GM12878 (cell line): ENCODE results near the gene TSPAN5. TPM values are rescaled to one million over a fixed set of nuclear protein-coding genes. Genes with fewer than 3 reads are reported as not detected.

Source experiments
- ATAC-seq: fragments of 200-7000 bp; cut with Tn5 transposase; 3 replicates; pipeline ENCODE4 v1.9.1; 2020; ENCODE audit warnings: mild to moderate bottlenecking, moderate library complexity
- BruUV-seq: library from RNA; stranded (reverse); fragments of 400-500 nt; replicated peaks from 2 replicates; lab custom pipeline; 2021; lab: Mats Ljungman, UMichigan
- CTCF ChIA-PET: fragments of 300-600 bp; sonication (Branson Sonifier 250); formaldehyde crosslinking; extraction: SDS; loops from one replicate; lab custom pipeline; 2021; ENCODE audit warnings: inconsistent platforms; lab: Yijun Ruan, JAX
- POLR2A ChIA-PET: fragments of 350-600 bp; formaldehyde crosslinking; extraction: SDS; loops from one replicate; lab custom pipeline; 2021; ENCODE audit warnings: inconsistent platforms; lab: Charles Lee
- RAD21 ChIA-PET: fragments of 300-600 bp; sonication (Branson Sonifier 250); formaldehyde crosslinking; loops from one replicate; lab custom pipeline; 2023; ENCODE audit warnings: antibody characterized with exemption; ENCODE audit not compliant: unreplicated experiment; lab: Charles Lee
- SMC1A ChIA-PET: fragments of 300-600 bp; sonication (Branson Sonifier 250); formaldehyde crosslinking; loops from one replicate; lab custom pipeline; 2023; ENCODE audit not compliant: unreplicated experiment, uncharacterized antibody; lab: Charles Lee
- DNase-seq: peaks from one replicate; pipeline ENCODE4 v3.0.0-alpha.2; 2011; ENCODE audit warnings: low read depth, low spot score
- FAIRE-seq: peaks from 3 replicates; lab custom pipeline; 2011; peaks lifted over from hg19 to GRCh38; lab: Jason Lieb, UNC
- H2AFZ ChIP-seq: 2 replicates; pipeline ENCODE4 v1.6.0; 2011; ENCODE audit warnings: low read depth, low read length, control low read depth; ENCODE audit not compliant: control insufficient read depth
- H3K27ac ChIP-seq: 2 replicates; pipeline ENCODE4 v1.5.1; 2011; ENCODE audit warnings: control low read depth; ENCODE audit not compliant: control insufficient read depth, insufficient read depth
- H3K27me3 ChIP-seq, 2 experiments: replicated peaks in 1 of 2; 2 replicates each; pipeline versions ENCODE4 v1.6.0 to v1.6.1; 2011; ENCODE audit warnings: low read length in 1 of 2; ENCODE audit not compliant: control insufficient read depth in 2 of 2, insufficient read depth in 2 of 2
- H3K36me3 ChIP-seq, 2 experiments: 2 replicates each; pipeline ENCODE4 v1.5.1; 2011; ENCODE audit warnings: low read length in 1 of 2; ENCODE audit not compliant: control insufficient read depth in 2 of 2, insufficient read depth in 2 of 2
- H3K4me1 ChIP-seq: 2 replicates; pipeline ENCODE4 v1.6.1; 2011; ENCODE audit warnings: mild to moderate bottlenecking, low read length, moderate library complexity, mixed read lengths; ENCODE audit not compliant: control insufficient read depth, insufficient read depth
- H3K4me2 ChIP-seq: 2 replicates; pipeline ENCODE4 v1.6.0; 2011; ENCODE audit warnings: control low read depth; ENCODE audit not compliant: control insufficient read depth, insufficient read depth
- H3K4me3 ChIP-seq: fragments of 200-600 bp; sonication (generic); 2 replicates; pipeline ENCODE4 v1.5.1; 2016
- H3K79me2 ChIP-seq: 2 replicates; pipeline ENCODE4 v1.6.0; 2011; ENCODE audit warnings: low read length; ENCODE audit not compliant: control insufficient read depth, insufficient read depth
- H3K9ac ChIP-seq: 2 replicates; pipeline ENCODE4 v1.8.0; 2011; ENCODE audit warnings: low read length, control low read depth, mixed read lengths; ENCODE audit not compliant: control insufficient read depth, insufficient read depth
- H3K9me3 ChIP-seq: replicated peaks from 3 replicates; pipeline ENCODE4 v1.5.1; 2011; ENCODE audit warnings: mild to moderate bottlenecking, low read length; ENCODE audit not compliant: control insufficient read depth, insufficient read depth
- H4K20me1 ChIP-seq: 2 replicates; pipeline ENCODE4 v1.6.0; 2011; ENCODE audit not compliant: control insufficient read depth, insufficient read depth
- ATF7 ChIP-seq: fragments of 450-650 bp; IDR thresholded peaks from 2 replicates; pipeline ENCODE4 v1.6.1; 2016; ENCODE audit warnings: low read depth, mild to moderate bottlenecking
- DPF2 ChIP-seq: fragments of 450-650 bp; IDR thresholded peaks from 2 replicates; pipeline ENCODE4 v1.6.1; 2017; ENCODE audit warnings: mild to moderate bottlenecking
- GATAD2B ChIP-seq: fragments of 450-650 bp; conservative IDR thresholded peaks from 2 replicates; pipeline ENCODE4 v1.6.1; 2017; ENCODE audit warnings: low read depth, mild to moderate bottlenecking, moderate library complexity
- NFXL1 ChIP-seq: fragments of 450-650 bp; IDR thresholded peaks from 2 replicates; pipeline ENCODE4 v1.6.1; 2017; ENCODE audit warnings: antibody characterized with exemption, mild to moderate bottlenecking, borderline replicate concordance
- RCOR1 ChIP-seq: conservative IDR thresholded peaks from 2 replicates; pipeline ENCODE4 v1.6.1; 2012; ENCODE audit warnings: low read depth, low read length, improper control_type of control experiment
- STAT3 ChIP-seq: IDR thresholded peaks from 2 replicates; pipeline ENCODE4 v1.6.1; 2011; ENCODE audit warnings: low read depth, low read length, improper control_type of control experiment
- WRNIP1 ChIP-seq: IDR thresholded peaks from 2 replicates; pipeline ENCODE4 v1.6.1; 2011; ENCODE audit warnings: low read depth, low read length, improper control_type of control experiment, borderline replicate concordance
- ZNF622 ChIP-seq: fragments of 450-650 bp; IDR thresholded peaks from 2 replicates; pipeline ENCODE4 v1.6.1; 2017; ENCODE audit warnings: mild to moderate bottlenecking, inconsistent platforms
- WGBS: methylation state at CpG from one replicate; pipeline ENCODE4 v1.1.6; 2016; ENCODE audit warnings: low lambda C conversion rate; ENCODE audit not compliant: insufficient replicate concordance, insufficient coverage; ENCODE audit errors: missing lambda C conversion rate; 5-methylcytosine and 5-hydroxymethylcytosine counted together
- in situ Hi-C: fragments of 300-500 bp; cut with MboI; formaldehyde crosslinking; loops from 9 replicates; pipeline ENCODE4 v1.14.3; 2018; ENCODE audit warnings: mixed read lengths
- intact Hi-C: fragments of 100-400 bp; cut with micrococcal nuclease; formaldehyde crosslinking; loops from one replicate; pipeline ENCODE4 v1.14.2; 2022; ENCODE audit not compliant: unreplicated experiment
- polyA plus RNA-seq, 11 experiments: library from polyadenylated mRNA; depleted of rRNA in 4 of 11; unstranded in 6 of 11; stranded (reverse) in 5 of 11; fragments of >200 nt; fragmentation: Nextera tagmentation in 4 of 11; fragmentation: Illumina TruSeq in 1 of 11; extraction: Ambion mirVana in 4 of 11; extraction: Trizol in 1 of 11; gene quantifications; 1 replicate in 1 of 11; 2 replicates in 10 of 11; pipeline versions ENCODE4 v1.2.1 to v1.2.3, GENCODE V29; 2011 to 2016; ENCODE audit warnings: inconsistent platforms in 2 of 11, missing spikeins in 2 of 11, low read depth in 1 of 11
- total RNA-seq, 4 experiments: library from RNA; depleted of rRNA in 3 of 4; stranded (reverse); fragments of >200 nt in 3 of 4; fragmentation: Illumina TruSeq in 1 of 4; extraction: Trizol in 1 of 4; gene quantifications; 2 replicates each; pipeline versions ENCODE4 v1.2.1 to v1.2.3, GENCODE V29; 2013 to 2021
- TF ChIP-seq, protein P1 (sequence below): IDR thresholded peaks from 2 replicates; pipeline ENCODE4 v1.6.1; 2011; ENCODE audit warnings: mild to moderate bottlenecking, low read depth, low read length, moderate library complexity; ENCODE audit not compliant: insufficient replicate concordance
- TF ChIP-seq, protein P2 (sequence below): IDR thresholded peaks from 2 replicates; pipeline ENCODE4 v1.6.1; 2011; ENCODE audit warnings: borderline replicate concordance, low read depth, mild to moderate bottlenecking, moderate library complexity, low read length; ENCODE audit not compliant: insufficient read depth, poor library complexity, severe bottlenecking
- TF ChIP-seq, protein P3 (sequence below): fragments of 450-650 bp; formaldehyde crosslinking; IDR thresholded peaks from 2 replicates; pipeline ENCODE4 v1.4.0; 2022; ENCODE audit warnings: mild to moderate bottlenecking, moderate library complexity

TSPAN5 gene
- total and polyA plus RNA-seq, 10 of the 15 experiments (the other 5 are each of a cell fraction or from before 2014, with no cell fraction given): 0.09 to 8.2 (median 0.27) TPM

DNA sequence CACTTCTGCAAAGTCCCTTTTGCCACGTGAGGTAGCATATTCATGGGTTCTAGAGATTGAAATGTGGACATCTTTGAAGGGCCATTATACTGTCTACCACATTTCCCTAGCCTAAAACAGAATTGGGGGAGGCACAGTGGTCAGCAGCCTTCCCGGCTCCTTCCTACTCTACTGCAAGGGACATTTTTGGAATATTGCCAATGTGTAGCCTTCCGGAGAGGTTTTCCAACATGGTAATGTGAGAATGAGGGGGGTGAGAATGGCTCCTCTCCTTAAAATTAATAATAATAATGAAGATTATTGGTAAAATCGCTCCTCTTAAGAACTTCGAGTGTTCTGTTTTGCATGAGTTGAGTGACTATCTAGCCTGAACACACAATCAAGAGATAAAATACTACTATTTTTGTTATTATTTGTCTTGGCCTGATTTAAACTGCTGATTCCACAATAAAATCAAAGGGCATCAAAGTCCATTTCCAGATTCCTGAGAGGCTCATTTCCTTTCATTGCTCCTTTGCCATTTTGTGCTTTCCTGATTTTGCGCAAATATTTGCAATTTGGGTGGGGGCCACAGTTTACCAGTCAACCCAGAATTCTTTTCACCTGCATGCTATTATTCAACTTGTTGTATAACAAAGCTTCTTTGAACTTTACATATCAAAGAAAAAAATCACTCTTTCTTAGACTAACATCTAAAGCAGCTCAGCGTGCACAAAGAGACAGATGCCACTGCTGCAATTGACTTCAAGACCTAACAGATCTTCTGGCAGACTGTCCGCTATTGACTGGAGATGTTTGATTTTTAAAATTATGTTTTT, 27.0 kb upstream of the TSPAN5 start:
- H3K79me2 ChIP-seq: no peaks in the 10 kb centered on the region
- no peak overlapping the region for H3K9ac ChIP-seq
- no peaks in the 10 kb centered on the region; the same call in 2 of the 3 replicates for H3K9me3 ChIP-seq
- CTCF ChIA-PET: no interaction called here
- FAIRE-seq (no peak), ATAC-seq (no peak), DNase-seq (no peak)
- H4K20me1 ChIP-seq: no peaks in the 10 kb centered on the region
- no peaks in the 10 kb centered on the region for H3K4me1 ChIP-seq
- TF ChIP-seq ATF7 (no peak), STAT3 (no peak), NFXL1 (no peak), RCOR1 (no peak)
- TF ChIP-seq, protein P1, sequence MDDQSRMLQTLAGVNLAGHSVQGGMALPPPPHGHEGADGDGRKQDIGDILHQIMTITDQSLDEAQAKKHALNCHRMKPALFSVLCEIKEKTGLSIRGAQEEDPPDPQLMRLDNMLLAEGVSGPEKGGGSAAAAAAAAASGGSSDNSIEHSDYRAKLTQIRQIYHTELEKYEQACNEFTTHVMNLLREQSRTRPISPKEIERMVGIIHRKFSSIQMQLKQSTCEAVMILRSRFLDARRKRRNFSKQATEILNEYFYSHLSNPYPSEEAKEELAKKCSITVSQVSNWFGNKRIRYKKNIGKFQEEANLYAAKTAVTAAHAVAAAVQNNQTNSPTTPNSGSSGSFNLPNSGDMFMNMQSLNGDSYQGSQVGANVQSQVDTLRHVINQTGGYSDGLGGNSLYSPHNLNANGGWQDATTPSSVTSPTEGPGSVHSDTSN: no peak
- no peak overlapping the region for H3K27ac ChIP-seq
- RAD21 ChIA-PET: no interaction called here
- BruUV-seq: no TSS peak
- in situ Hi-C loops (no loop called here), intact Hi-C loops (no loop called here)
- 62% methylated on average over 8 of the region's 8 CpGs for WGBS
- SMC1A ChIA-PET: no interaction called here
- H3K4me2 ChIP-seq: no peak overlapping the region
- POLR2A ChIA-PET: interaction anchor here (1.0 kb wide), 1 partner anchor 14 kb away, joined by 3 read pairs; no protein-coding TSS in a partner anchor
- no peak overlapping the region for H3K4me3 ChIP-seq
- H3K27me3 ChIP-seq: no peaks in the 10 kb centered on the region
- H3K36me3 ChIP-seq: no peaks in the 10 kb centered on the region
- H2AFZ ChIP-seq: no peak overlapping the region

DNA sequence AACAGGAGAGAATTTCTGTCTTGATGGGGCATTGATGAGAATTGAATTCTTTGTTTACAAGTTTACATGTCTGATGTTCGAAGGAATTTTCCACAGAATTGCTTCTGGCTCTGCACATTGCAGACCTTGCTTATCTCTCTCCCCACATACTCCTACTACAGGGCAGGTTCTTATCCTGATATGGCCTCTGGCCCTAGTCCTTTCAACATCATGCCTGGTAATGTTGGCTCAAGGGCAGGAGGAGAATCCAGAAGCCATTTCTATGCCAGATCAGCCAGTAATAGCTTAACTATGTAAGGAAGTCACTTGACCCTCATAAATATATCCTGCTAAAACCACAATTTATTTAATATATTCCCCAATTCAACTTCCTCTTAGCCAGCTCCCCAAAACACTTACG, 24.3 kb upstream of the TSPAN5 start:
- ChIA-PET POLR2A (no interaction called here), RAD21 (no interaction called here), SMC1A (interaction anchor here (1.2 to 1.3 kb wide), 2 partner anchors 14 to 34 kb away, joined by 3 read pairs; no protein-coding TSS in a partner anchor), CTCF (no interaction called here)
- H3K4me3 ChIP-seq: no peak overlapping the region
- no peak overlapping the region for H3K4me2 ChIP-seq
- H4K20me1 ChIP-seq: no peaks in the 10 kb centered on the region
- H3K27ac ChIP-seq: no peak overlapping the region
- ATAC-seq (no peak), DNase-seq (no peak), FAIRE-seq (no peak)
- BruUV-seq: no TSS peak
- H3K4me1 ChIP-seq: no peaks in the 10 kb centered on the region
- H3K79me2 ChIP-seq: no peaks in the 10 kb centered on the region
- WGBS: 38% methylated on average over 2 of the region's 2 CpGs
- H3K9me3 ChIP-seq: no peaks in the 10 kb centered on the region
- intact Hi-C loops (no loop called here), in situ Hi-C loops (no loop called here)
- H2AFZ ChIP-seq: no peak overlapping the region
- no peak overlapping the region for H3K9ac ChIP-seq
- H3K27me3 ChIP-seq: no peaks in the 10 kb centered on the region
- H3K36me3 ChIP-seq: no peaks in the 10 kb centered on the region
- TF ChIP-seq, protein P2, sequence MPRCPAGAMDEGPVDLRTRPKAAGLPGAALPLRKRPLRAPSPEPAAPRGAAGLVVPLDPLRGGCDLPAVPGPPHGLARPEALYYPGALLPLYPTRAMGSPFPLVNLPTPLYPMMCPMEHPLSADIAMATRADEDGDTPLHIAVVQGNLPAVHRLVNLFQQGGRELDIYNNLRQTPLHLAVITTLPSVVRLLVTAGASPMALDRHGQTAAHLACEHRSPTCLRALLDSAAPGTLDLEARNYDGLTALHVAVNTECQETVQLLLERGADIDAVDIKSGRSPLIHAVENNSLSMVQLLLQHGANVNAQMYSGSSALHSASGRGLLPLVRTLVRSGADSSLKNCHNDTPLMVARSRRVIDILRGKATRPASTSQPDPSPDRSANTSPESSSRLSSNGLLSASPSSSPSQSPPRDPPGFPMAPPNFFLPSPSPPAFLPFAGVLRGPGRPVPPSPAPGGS: no peak
- TF ChIP-seq ZNF622 (no peak), WRNIP1 (no peak), DPF2 (no peak), GATAD2B (no peak)
- TF ChIP-seq, protein P3, sequence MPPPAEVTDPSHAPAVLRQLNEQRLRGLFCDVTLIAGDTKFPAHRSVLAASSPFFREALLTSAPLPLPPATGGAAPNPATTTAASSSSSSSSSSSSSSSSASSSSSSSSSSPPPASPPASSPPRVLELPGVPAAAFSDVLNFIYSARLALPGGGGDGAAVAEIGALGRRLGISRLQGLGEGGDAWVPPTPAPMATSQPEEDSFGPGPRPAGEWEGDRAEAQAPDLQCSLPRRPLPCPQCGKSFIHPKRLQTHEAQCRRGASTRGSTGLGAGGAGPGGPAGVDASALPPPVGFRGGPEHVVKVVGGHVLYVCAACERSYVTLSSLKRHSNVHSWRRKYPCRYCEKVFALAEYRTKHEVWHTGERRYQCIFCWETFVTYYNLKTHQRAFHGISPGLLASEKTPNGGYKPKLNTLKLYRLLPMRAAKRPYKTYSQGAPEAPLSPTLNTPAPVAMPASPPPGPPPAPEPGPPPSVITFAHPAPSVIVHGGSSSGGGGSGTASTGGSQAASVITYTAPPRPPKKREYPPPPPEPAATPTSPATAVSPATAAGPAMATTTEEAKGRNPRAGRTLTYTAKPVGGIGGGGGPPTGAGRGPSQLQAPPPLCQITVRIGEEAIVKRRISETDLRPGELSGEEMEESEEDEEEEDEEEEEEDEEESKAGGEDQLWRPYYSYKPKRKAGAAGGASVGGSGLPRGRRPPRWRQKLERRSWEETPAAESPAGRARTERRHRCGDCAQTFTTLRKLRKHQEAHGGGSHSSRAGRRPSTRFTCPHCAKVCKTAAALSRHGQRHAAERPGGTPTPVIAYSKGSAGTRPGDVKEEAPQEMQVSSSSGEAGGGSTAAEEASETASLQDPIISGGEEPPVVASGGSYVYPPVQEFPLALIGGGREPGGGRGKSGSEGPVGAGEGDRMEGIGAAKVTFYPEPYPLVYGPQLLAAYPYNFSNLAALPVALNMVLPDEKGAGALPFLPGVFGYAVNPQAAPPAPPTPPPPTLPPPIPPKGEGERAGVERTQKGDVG (CRISPR knock-in tag): no peak
